Right atrium auricular region (tissue), 2 donors: ENCODE results near the gene NUMB. TPM values are rescaled to one million over a fixed set of nuclear protein-coding genes. Genes with fewer than 3 reads are reported as not detected.

Source experiments
- DNase-seq: peaks from one replicate; pipeline ENCODE4 v3.0.0-alpha.2; 2019; ENCODE audit warnings: low spot score
- H3K27ac ChIP-seq, 2 donors: fragments of 200-600 bp; sonication (generic); 1 replicate in 1 of 2; 2 replicates in 1 of 2; pipeline ENCODE4 v1.5.1; 2016 to 2019
- H3K27me3 ChIP-seq, 2 donors: fragments of 200-600 bp; sonication (generic); one replicate each; pipeline versions ENCODE4 v1.5.1 to v1.6.0; 2017 to 2019
- H3K36me3 ChIP-seq: fragments of 200-600 bp; sonication (generic); one replicate; pipeline ENCODE4 v1.5.1; 2016
- H3K4me1 ChIP-seq, 2 donors: fragments of 200-600 bp; sonication (generic); one replicate each; pipeline versions ENCODE4 v1.5.1 to v1.6.0; 2017 to 2019
- H3K4me3 ChIP-seq, 2 donors: fragments of 200-600 bp; sonication (generic); 1 replicate in 1 of 2; 2 replicates in 1 of 2; pipeline ENCODE4 v1.5.1; 2017 to 2019; ENCODE audit warnings: mild to moderate bottlenecking in 1 of 2, moderate library complexity in 1 of 2
- H3K9me3 ChIP-seq, 2 donors: fragments of 200-600 bp; sonication (generic); one replicate each; pipeline ENCODE4 v1.5.1; 2019
- CTCF ChIP-seq, 2 donors: fragments of 200-600 bp; sonication (generic); IDR thresholded peaks; one replicate each; pipeline ENCODE4 v1.5.1; 2019; ENCODE audit warnings: antibody characterized with exemption in 2 of 2
- total RNA-seq, 2 donors: library from RNA; depleted of rRNA; stranded (reverse); fragments of >200 nt; gene quantifications; one replicate each; pipeline ENCODE4 v1.1.0, GENCODE V29; 2016

Gene NUMB
- total RNA-seq, 2 donors from 2014 or later: 24.6 to 31.9 TPM

- Histone ChIP-seq H3K4me1 (peaks cover 0 to 11% of the 10 kb centered on the region in 2 donors), H3K9me3 (no peaks in the 10 kb centered on the region), H3K36me3 (no peaks in the 10 kb centered on the region), H3K27ac (no peak overlapping the region), H3K4me3 (no peak overlapping the region), H3K27me3 (no peaks in the 10 kb centered on the region)
- DNase-seq: no peak
- TF ChIP-seq CTCF (IDR thresholded peaks at IDR 0.05): no peak
Observed at GRCh38 chr14:73403181-73403752, 55.1 kb downstream of the NUMB start.

GRCh38 chr14:73402579-73402978 lies 55.8 kb downstream of the NUMB start:
- no peak for TF ChIP-seq CTCF (IDR thresholded peaks at IDR 0.05)
- Histone ChIP-seq H3K27me3 (no peaks in the 10 kb centered on the region), H3K9me3 (no peaks in the 10 kb centered on the region), H3K4me3 (no peak overlapping the region), H3K27ac (no peak overlapping the region), H3K4me1 (peaks cover 0 to 11% of the 10 kb centered on the region in 2 donors), H3K36me3 (no peaks in the 10 kb centered on the region)
- DNase-seq: no peak

- DNase-seq: no peak
- H3K4me1 ChIP-seq: peaks cover 0 to 7% of the 10 kb centered on the region in 2 donors
- H3K36me3 ChIP-seq: no peaks in the 10 kb centered on the region
- no peaks in the 10 kb centered on the region for H3K27me3 ChIP-seq
- H3K4me3 ChIP-seq: no peak overlapping the region
- no peak overlapping the region for H3K27ac ChIP-seq
- no peak for TF ChIP-seq CTCF (IDR thresholded peaks at IDR 0.05)
- H3K9me3 ChIP-seq: no peaks in the 10 kb centered on the region
Observed at GRCh38 chr14:73397810-73398209, 60.5 kb downstream of the NUMB start.

GRCh38 chr14:73394317-73394716 lies 64.0 kb downstream of the NUMB start:
- Histone ChIP-seq H3K9me3 (no peaks in the 10 kb centered on the region), H3K36me3 (no peaks in the 10 kb centered on the region), H3K27me3 (no peaks in the 10 kb centered on the region), H3K4me3 (no peak overlapping the region), H3K4me1 (no peaks in the 10 kb centered on the region), H3K27ac (no peak overlapping the region)
- no peak for TF ChIP-seq CTCF (IDR thresholded peaks at IDR 0.05)
- DNase-seq: no peak

GRCh38 chr14:73393375-73393774 lies 65.0 kb downstream of the NUMB start:
- H3K27ac ChIP-seq: no peak overlapping the region
- no peak overlapping the region for H3K4me3 ChIP-seq
- no peak for DNase-seq
- no peaks in the 10 kb centered on the region for H3K4me1 ChIP-seq
- H3K27me3 ChIP-seq: no peaks in the 10 kb centered on the region
- no peaks in the 10 kb centered on the region for H3K9me3 ChIP-seq
- TF ChIP-seq CTCF (IDR thresholded peaks at IDR 0.05): no peak
- H3K36me3 ChIP-seq: no peaks in the 10 kb centered on the region
